PC-3 (cell line): ENCODE measurements around the gene HBG2. TPM values are rescaled to one million over a fixed set of nuclear protein-coding genes. Genes with fewer than 3 reads are reported as not detected.

Source experiments
- ATAC-seq: fragments of 200-7000 bp; cut with Tn5 transposase; 2 replicates; pipeline ENCODE4 v1.9.1; 2020; ENCODE audit warnings: mild to moderate bottlenecking, moderate library complexity
- BruUV-seq: library from RNA; stranded (reverse); fragments of 400-500 nt; replicated peaks from 2 replicates; lab custom pipeline; 2021; lab: Mats Ljungman, UMichigan
- CTCF ChIA-PET: fragments of 300-600 bp; sonication (Branson Sonifier 250); formaldehyde crosslinking; loops from one replicate; lab custom pipeline; 2022; ENCODE audit warnings: antibody characterized with exemption; lab: Charles Lee
- POLR2A ChIA-PET: fragments of 300-600 bp; sonication (Branson Sonifier 250); formaldehyde crosslinking; loops from one replicate; lab custom pipeline; 2022; ENCODE audit warnings: antibody characterized with exemption; ENCODE audit not compliant: unreplicated experiment; lab: Charles Lee
- DNase-seq: peaks from one replicate; pipeline ENCODE4 v3.0.0-alpha.2; 2015
- H2AFZ ChIP-seq: fragments of 300-600 bp; sonication (generic); 2 replicates; pipeline ENCODE4 v1.6.0; 2016; ENCODE audit warnings: antibody characterized with exemption, low read length
- H3F3A ChIP-seq: fragments of 300-600 bp; sonication (generic); one replicate; pipeline ENCODE4 v1.6.0; 2017; ENCODE audit warnings: antibody characterized with exemption, low read length, control low read depth, mild to moderate bottlenecking; ENCODE audit not compliant: unreplicated experiment
- H3K27ac ChIP-seq: fragments of 300-600 bp; sonication (generic); 2 replicates; pipeline ENCODE4 v1.5.1; 2016; ENCODE audit warnings: mild to moderate bottlenecking, low read length
- H3K27me3 ChIP-seq: fragments of 300-600 bp; sonication (generic); 2 replicates; pipeline ENCODE4 v1.6.1; 2016; ENCODE audit warnings: low read length, mixed read lengths
- H3K36me3 ChIP-seq: fragments of 300-600 bp; sonication (generic); 2 replicates; pipeline ENCODE4 v1.6.1; 2016; ENCODE audit warnings: low read depth, mixed run types, low read length, mixed read lengths
- H3K4me1 ChIP-seq: fragments of 300-600 bp; sonication (generic); 2 replicates; pipeline ENCODE4 v1.5.1; 2016; ENCODE audit warnings: low read length; ENCODE audit not compliant: insufficient read depth
- H3K4me2 ChIP-seq: fragments of 300-600 bp; sonication (generic); 2 replicates; pipeline ENCODE4 v1.6.0; 2016; ENCODE audit warnings: low read length
- H3K4me3 ChIP-seq: fragments of 300-600 bp; sonication (generic); 2 replicates; pipeline ENCODE4 v1.5.1; 2016; ENCODE audit warnings: mild to moderate bottlenecking, low read length, mixed read lengths
- H3K79me2 ChIP-seq: fragments of 300-600 bp; sonication (generic); 2 replicates; pipeline ENCODE4 v1.6.1; 2017; ENCODE audit warnings: low read length, mixed read lengths
- H3K9ac ChIP-seq: fragments of 300-600 bp; sonication (generic); 2 replicates; pipeline ENCODE4 v1.6.0; 2016; ENCODE audit warnings: mild to moderate bottlenecking, low read length
- H3K9me2 ChIP-seq: fragments of 300-600 bp; sonication (generic); replicated peaks from 2 replicates; pipeline ENCODE4 v1.6.1; 2016; ENCODE audit warnings: mixed run types, low read length, mixed read lengths
- H3K9me3 ChIP-seq: fragments of 300-600 bp; sonication (generic); 2 replicates; pipeline ENCODE4 v1.6.1; 2016; ENCODE audit warnings: low read length, mixed read lengths
- H4K20me1 ChIP-seq: fragments of 300-600 bp; sonication (generic); 2 replicates; pipeline ENCODE4 v1.6.1; 2016; ENCODE audit warnings: low read length, mixed read lengths
- CTCF ChIP-seq: fragments of 300-600 bp; sonication (generic); conservative IDR thresholded peaks from 2 replicates; pipeline ENCODE4 v1.5.1; 2017; ENCODE audit warnings: antibody characterized with exemption, low read depth, mild to moderate bottlenecking, low read length
- EZH2 ChIP-seq: fragments of 300-600 bp; sonication (generic); IDR thresholded peaks from one replicate; pipeline ENCODE4 v1.6.1; 2017; ENCODE audit warnings: antibody characterized with exemption, mild to moderate bottlenecking, low read length; ENCODE audit not compliant: unreplicated experiment
- EZH2phosphoT487 ChIP-seq: fragments of 300-600 bp; sonication (generic); IDR thresholded peaks from 2 replicates; pipeline ENCODE4 v1.6.1; 2018; ENCODE audit warnings: mild to moderate bottlenecking, antibody characterized with exemption, low read length, borderline replicate concordance
- intact Hi-C: fragments of 100-400 bp; cut with micrococcal nuclease; formaldehyde crosslinking; loops from 2 replicates; pipeline ENCODE4 v1.9.0; 2023
- total RNA-seq: library from RNA; depleted of rRNA; stranded (reverse); fragments of >200 nt; gene quantifications from 2 replicates; pipeline ENCODE4 v1.2.3, GENCODE V29; 2014

The HBG2 gene
- total RNA-seq, 1 experiment from 2014 or later = not detected

- H3F3A ChIP-seq = no peaks in the 10 kb centered on the region
- no peaks in the 10 kb centered on the region for H3K27me3 ChIP-seq
- ATAC-seq (no peak), DNase-seq (no peak)
- no peak overlapping the region for H3K27ac ChIP-seq
- no peaks in the 10 kb centered on the region for H3K9me2 ChIP-seq
- H4K20me1 ChIP-seq = no peaks in the 10 kb centered on the region
- H2AFZ ChIP-seq = no peak overlapping the region
- no peak overlapping the region for H3K4me3 ChIP-seq
- CTCF ChIA-PET = no interaction called here
- H3K4me1 ChIP-seq = no peaks in the 10 kb centered on the region
- H3K79me2 ChIP-seq = no peaks in the 10 kb centered on the region
- no peaks in the 10 kb centered on the region for H3K9me3 ChIP-seq
- H3K9ac ChIP-seq = no peak overlapping the region
- POLR2A ChIA-PET = no interaction called here
- no peak overlapping the region for H3K4me2 ChIP-seq
- intact Hi-C loops = no loop called here
- no TSS peak for BruUV-seq
- no peak for TF ChIP-seq CTCF
- no peak for TF ChIP-seq EZH2phosphoT487
- TF ChIP-seq EZH2 = no peak
- H3K36me3 ChIP-seq = no peaks in the 10 kb centered on the region
Observed at GRCh38 chr11:5267033-5267563, 12.5 kb upstream of the HBG2 start.

DNA sequence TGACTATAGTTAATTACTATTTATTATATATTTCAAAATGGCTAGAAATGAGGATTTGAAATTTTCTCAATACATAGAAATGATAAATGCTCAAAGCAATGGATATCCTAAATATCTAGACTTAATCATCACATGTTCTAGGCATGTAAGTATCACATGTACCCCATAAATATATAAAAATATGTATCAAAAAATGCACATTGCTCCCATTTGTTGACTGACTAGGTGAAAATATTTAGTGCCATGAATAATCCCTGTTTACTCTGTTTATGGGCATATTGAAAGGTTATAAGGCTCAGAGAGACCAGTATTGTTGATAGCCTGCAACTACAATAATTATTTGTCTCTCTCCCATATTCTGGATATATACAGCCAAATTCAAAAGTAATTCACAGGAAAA is 12.0 kb upstream of the HBG2 start:
- Histone ChIP-seq H4K20me1 (no peaks in the 10 kb centered on the region), H3K9me2 (no peaks in the 10 kb centered on the region), H3K27ac (no peak overlapping the region), H3K9ac (no peak overlapping the region), H3K9me3 (no peaks in the 10 kb centered on the region), H2AFZ (no peak overlapping the region), H3K4me2 (no peak overlapping the region), H3K27me3 (no peaks in the 10 kb centered on the region), H3K36me3 (no peaks in the 10 kb centered on the region), H3F3A (no peaks in the 10 kb centered on the region), H3K79me2 (no peaks in the 10 kb centered on the region), H3K4me3 (no peak overlapping the region), H3K4me1 (no peaks in the 10 kb centered on the region)
- no TSS peak for BruUV-seq
- CTCF ChIA-PET = no interaction called here
- TF ChIP-seq EZH2 (no peak), CTCF (no peak), EZH2phosphoT487 (no peak)
- intact Hi-C loops = no loop called here
- ATAC-seq (no peak), DNase-seq (no peak)
- POLR2A ChIA-PET = no interaction called here

GRCh38 chr11:5265832-5266231 is 11.3 kb upstream of the HBG2 start:
- TF ChIP-seq EZH2 = no peak
- TF ChIP-seq EZH2phosphoT487 = no peak
- no peak for TF ChIP-seq CTCF
- Histone ChIP-seq H4K20me1 (no peaks in the 10 kb centered on the region), H3K9ac (no peak overlapping the region), H3F3A (no peaks in the 10 kb centered on the region), H3K9me3 (no peaks in the 10 kb centered on the region), H3K79me2 (no peaks in the 10 kb centered on the region), H3K4me3 (no peak overlapping the region), H3K4me2 (no peak overlapping the region), H3K27ac (no peak overlapping the region), H3K36me3 (no peaks in the 10 kb centered on the region), H3K27me3 (no peaks in the 10 kb centered on the region), H2AFZ (no peak overlapping the region), H3K4me1 (no peaks in the 10 kb centered on the region), H3K9me2 (no peaks in the 10 kb centered on the region)
- intact Hi-C loops = no loop called here
- ChIA-PET POLR2A (no interaction called here), CTCF (no interaction called here)
- ATAC-seq (no peak), DNase-seq (no peak)
- no TSS peak for BruUV-seq
